Femur (tissue), 1 donor: ENCODE results near the gene IFITM10.
A peak's percentile ranks its signal among the peaks of the same experiment; 100 is the strongest.

Source experiments
- DNase-seq: peaks from one replicate; pipeline ENCODE4 v3.0.0-alpha.2; 2017

Gene IFITM10

GRCh38 chr11:1706634-1707400, 43.6 kb downstream of the IFITM10 start:
- no peak for DNase-seq

- DNase-seq, result no peak
These were observed 45.0 kb downstream of the IFITM10 start for GRCh38 chr11:1705126-1706052.

- DNase-seq, result no peak
These were observed 47.2 kb downstream of the IFITM10 start for GRCh38 chr11:1703146-1703545.

GRCh38 chr11:1702506-1702905, 47.9 kb downstream of the IFITM10 start:
- no peak for DNase-seq

GRCh38 chr11:1701091-1701807, 49.1 kb downstream of the IFITM10 start:
- no peak for DNase-seq

DNA sequence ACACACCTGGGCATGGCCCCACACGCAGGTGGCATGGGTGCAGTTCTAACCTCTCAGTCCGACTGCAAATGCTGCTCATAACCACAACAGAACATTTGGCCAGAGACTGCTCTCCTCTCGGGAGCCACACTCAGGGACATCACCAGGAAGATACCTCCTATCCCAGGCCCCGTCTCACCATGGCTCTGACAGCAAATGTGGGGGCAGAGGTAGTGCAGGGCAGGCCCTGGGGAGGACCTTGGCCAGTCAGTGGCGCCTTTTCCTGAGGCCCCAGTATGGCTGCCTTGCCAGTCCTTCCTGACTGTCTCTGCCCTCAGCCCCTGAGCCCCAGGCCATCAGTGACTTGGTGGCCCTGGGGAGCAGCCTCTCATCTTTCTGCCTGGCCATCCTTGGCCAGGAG, 50.6 kb downstream of the IFITM10 start:
- DNase-seq, result no peak

- no peak for DNase-seq
These were observed 53.5 kb downstream of the IFITM10 start, which contains the start of gene KRTAP5-6 for GRCh38 chr11:1696608-1697570. TSS of gene KRTAP5-6 (plus strand) at chr11:1697195. CDS start at chr11:1697246, 51 bp downstream.

- DNase-seq, result no peak
These were observed 54.8 kb downstream of the IFITM10 start for GRCh38 chr11:1695548-1696108.

GRCh38 chr11:1694846-1695547, 55.4 kb downstream of the IFITM10 start:
- DNase-seq, result no peak

- peak; percentile 89 for DNase-seq
These were observed 56.1 kb downstream of the IFITM10 start for GRCh38 chr11:1694064-1694845.

DNA sequence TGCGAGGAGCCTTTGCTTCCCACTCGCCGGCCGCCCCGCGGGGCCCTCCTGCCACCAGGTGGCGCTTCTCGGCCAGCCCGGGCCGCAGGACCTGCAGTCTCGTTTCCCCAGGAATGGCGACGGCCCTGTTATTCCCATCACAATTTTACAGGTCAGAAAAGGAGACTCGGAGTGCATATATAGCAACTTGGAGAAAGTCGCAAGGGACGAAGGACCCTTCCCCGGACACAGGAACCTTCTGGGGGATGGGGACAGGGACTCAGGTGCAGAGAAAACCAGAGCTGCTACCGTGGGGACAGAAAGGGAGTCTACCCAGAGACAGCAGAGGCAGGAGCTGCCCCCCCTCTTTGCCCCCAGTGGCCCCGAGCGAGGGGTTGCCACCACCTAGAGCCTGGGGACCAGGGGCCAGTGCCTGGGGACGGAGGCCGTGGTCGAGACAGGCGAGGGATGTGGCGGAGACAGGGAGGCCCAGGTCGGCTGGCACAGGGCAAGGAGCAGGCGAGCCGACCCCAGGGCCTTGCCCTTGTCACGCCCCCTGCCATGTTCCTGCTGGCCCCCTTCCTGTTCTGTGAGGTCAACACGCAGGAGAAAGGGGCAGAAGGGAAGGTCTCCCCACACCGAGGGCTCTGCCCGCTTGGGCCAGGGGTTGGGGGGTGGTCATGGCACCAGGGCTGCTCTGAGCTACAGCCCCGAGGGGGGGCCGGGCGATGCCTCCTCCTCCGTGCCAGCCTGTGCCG, 56.9 kb downstream of the IFITM10 start:
- peak; percentile 84 for DNase-seq

DNA sequence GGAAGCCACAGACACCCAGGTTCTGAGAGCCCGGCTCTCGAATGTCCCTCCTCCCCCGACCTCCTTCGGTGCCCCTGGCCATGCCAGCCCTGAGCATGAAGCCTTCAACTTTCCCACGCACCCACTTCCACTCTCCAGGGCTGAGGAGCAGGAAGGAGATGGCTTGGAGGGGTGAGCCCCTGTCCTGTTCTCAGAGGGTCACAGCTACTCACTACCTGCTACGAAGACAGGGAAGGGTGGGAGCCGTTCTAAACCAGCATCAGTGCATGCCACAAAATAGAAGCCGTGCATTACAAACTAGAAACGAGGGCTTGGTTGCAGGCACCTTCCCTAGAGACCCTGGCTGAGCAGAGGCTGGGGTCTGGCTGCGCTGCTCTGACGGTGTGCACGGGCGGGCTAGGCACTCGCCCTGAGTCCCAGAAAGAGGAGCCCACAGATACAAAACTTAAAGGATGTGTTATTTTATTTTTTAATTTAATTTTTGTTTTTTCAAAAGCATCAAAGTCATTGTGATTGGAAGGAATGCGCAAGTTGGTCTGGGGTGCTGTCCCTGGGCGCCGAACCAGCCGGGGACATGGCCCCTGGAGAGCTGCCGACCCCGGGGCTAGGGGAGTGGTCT, 57.6 kb downstream of the IFITM10 start:
- no peak for DNase-seq

- DNase-seq, result no peak
These were observed 58.3 kb downstream of the IFITM10 start for GRCh38 chr11:1691878-1692707.

DNA sequence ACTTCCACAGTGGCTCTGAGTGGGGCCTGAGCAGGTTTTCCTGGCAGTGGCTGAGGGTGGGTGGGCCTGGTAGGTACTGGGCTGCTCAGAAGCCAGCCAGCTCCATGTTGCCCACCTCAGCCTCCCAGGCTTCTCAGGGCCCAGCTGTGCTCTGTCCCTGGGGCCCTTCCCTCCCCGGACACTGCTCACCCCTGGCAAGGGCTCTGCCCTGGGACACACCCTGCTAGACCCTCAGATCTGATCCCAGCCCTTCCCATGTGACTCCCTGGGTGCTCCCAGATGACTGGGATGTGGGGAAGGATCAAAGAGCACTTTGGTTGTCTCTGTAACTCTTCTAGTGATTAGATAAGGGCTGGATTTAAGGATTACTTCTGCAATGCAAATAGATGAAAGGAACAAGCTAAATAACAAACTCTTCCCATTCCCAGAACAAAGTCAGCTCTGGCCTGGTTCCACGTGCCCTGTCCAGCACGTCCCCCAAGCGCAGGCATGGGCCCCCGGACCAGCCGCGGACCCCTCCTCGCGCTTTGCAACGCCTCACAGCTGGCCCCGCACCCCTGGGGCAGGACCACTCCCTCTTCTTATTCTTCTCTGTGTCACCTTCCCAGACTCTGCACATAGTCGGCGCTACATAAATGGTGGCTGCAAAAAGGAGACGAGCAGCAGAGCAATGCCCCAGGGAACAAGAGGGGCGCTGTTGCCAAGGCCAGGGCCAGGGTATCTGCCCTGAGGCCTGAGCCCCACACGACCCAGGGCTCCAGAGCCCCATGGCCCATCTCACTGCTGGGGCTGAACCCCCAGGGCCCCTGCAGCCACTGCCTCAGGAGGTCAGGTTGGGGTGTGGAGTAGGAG, 59.1 kb downstream of the IFITM10 start:
- no peak for DNase-seq

DNA sequence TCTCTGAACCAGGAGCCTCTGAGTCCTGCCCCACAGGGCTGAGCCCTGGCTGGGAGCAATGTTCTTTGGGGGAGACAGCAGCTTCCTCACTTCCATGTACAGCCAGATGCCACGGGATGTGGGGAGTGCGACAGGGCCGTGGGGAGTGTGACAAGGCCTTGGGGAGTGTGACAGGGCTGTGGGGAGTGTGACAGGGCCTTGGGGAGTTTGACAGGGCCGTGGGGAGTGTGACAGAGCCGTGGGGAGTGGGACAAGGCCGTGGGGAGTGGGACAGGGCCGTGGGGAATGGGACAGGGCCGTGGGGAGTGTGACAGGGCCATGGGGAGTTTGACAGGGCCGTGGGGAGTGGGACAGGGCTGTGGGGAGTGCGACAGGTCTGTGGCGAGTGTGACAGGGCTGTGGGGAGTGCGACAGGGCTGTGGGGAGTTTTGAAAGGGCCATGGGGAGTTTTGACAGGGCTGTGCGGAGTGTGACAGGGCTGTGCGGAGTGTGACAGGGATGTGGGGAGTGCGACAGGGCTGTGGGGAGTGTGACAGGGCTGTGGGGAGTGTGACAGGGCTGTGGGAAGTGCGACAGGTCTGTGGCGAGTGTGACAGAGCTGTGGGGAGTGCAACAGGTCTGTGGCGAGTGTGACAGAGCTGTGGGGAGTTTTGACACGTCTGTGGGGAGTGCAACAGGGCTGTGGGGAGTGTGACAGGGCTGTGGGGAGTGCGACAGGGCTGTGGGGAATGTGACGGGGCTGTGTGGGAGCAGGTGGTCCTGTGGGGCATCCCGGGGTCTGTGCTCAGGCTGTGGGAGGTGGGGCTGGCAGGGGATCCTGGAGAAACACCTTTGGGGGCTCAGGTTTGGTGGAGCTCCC, 60.0 kb downstream of the IFITM10 start:
- no peak for DNase-seq
